Prostate gland (tissue), 2 donors: ENCODE results near the gene DNAJC8. TPM values are rescaled to one million over a fixed set of nuclear protein-coding genes. Genes with fewer than 3 reads are reported as not detected.

Experiments used
- DNase-seq: peaks from one replicate; pipeline ENCODE4 v3.0.0-alpha.2; 2019; ENCODE audit warnings: low spot score
- H3K27ac ChIP-seq, 2 donors: fragments of 200-600 bp; sonication (generic); 2 replicates each; pipeline ENCODE4 v1.5.1; 2017 to 2019
- H3K27me3 ChIP-seq: fragments of 200-600 bp; sonication (generic); replicated peaks from 2 replicates; pipeline ENCODE4 v1.5.1; 2019; ENCODE audit not compliant: insufficient read depth
- H3K36me3 ChIP-seq, 2 donors: fragments of 200-600 bp; sonication (generic); 1 replicate in 1 of 2; 2 replicates in 1 of 2; pipeline versions ENCODE4 v1.5.1 to v1.8.1; 2017 to 2019
- H3K4me1 ChIP-seq: fragments of 200-600 bp; sonication (generic); replicated peaks from 2 replicates; pipeline ENCODE4 v1.5.1; 2019
- H3K4me3 ChIP-seq, 2 donors: fragments of 200-600 bp; sonication (generic); 2 replicates each; pipeline ENCODE4 v1.5.1; 2017 to 2019
- H3K9me3 ChIP-seq: fragments of 200-600 bp; sonication (generic); 2 replicates; pipeline ENCODE4 v1.5.1; 2017
- CTCF ChIP-seq, 4 experiments: fragments of 200-600 bp in 2 of 4; fragments of 450-650 bp in 2 of 4; sonication (generic) in 2 of 4; IDR thresholded peaks; 1 replicate in 3 of 4; 2 replicates in 1 of 4; pipeline ENCODE4 v1.5.1; 2016 to 2019; ENCODE audit warnings: antibody characterized with exemption in 4 of 4, mild to moderate bottlenecking in 2 of 4, moderate library complexity in 2 of 4
- POLR2A ChIP-seq: fragments of 450-650 bp; IDR thresholded peaks from one replicate; pipeline ENCODE4 v1.6.1; 2016; ENCODE audit warnings: antibody characterized with exemption, mild to moderate bottlenecking
- POLR2AphosphoS5 ChIP-seq: sonication (generic); formaldehyde crosslinking; IDR thresholded peaks from one replicate; pipeline ENCODE4 v1.6.1; 2017; ENCODE audit warnings: antibody characterized with exemption
- WGBS: methylation state at CpG from one replicate; pipeline ENCODE4 v1.1.5; 2018; 5-methylcytosine and 5-hydroxymethylcytosine counted together
- intact Hi-C: fragments of 100-400 bp; cut with DNase I; formaldehyde crosslinking; loops from one replicate; pipeline ENCODE4 v1.14.2; 2022
- total RNA-seq, 2 donors: library from RNA; depleted of rRNA; stranded (reverse); fragments of >200 nt; gene quantifications; one replicate each; pipeline ENCODE4 v1.1.0, GENCODE V29; 2016

DNAJC8 gene
- total RNA-seq, 2 donors from 2014 or later: 43.7 to 60.3 TPM

- no peak overlapping the region for H3K4me3 ChIP-seq
- TF ChIP-seq CTCF (IDR thresholded peaks at IDR 0.05) (no peak), POLR2A (no peak), POLR2AphosphoS5 (no peak)
- H3K36me3 ChIP-seq: no peaks in the 10 kb centered on the region
- intact Hi-C loops: no loop called here
- H3K27ac ChIP-seq: no peak overlapping the region
- 67% methylated on average over 2 of the region's 2 CpGs for WGBS
- no peaks in the 10 kb centered on the region for H3K4me1 ChIP-seq
- H3K27me3 ChIP-seq: no peaks in the 10 kb centered on the region
- no peak for DNase-seq
- H3K9me3 ChIP-seq: no peaks in the 10 kb centered on the region
These were observed 62.7 kb downstream of the DNAJC8 start for GRCh38 chr1:28170001-28170596.

DNA sequence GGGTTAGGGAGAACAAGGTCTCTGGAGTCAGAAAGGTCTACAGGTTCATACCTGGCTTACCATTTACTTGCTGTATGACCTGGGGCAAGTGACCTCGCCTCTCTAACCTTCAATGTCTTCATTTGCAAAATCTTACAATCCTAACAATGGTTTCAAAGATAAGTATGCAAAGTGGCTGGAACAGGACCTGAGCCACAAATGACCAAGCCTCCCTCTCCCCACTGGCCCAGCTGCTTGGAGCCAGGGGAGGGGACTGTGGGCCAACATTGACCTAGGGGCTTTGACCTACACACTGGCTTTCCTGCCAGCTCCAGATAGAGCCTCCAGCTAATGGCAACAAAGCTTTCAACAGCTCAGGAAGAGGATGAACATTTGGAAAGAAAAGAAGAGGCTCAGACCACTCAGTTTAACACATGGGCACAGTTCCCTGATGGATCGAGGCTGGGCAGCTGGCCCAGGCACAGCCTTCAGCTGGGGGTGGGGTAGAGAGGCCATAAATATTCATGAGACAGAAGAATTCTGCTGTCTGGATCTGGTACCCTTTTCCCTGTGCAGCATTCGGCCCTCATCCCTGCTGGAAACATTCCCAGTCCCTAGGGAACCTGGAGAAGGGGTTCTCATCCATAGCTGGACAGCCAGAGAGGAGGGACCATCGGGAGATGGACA is 69.2 kb downstream of the DNAJC8 start:
- Histone ChIP-seq H3K9me3 (no peaks in the 10 kb centered on the region), H3K27ac (no peak overlapping the region), H3K27me3 (no peaks in the 10 kb centered on the region), H3K4me1 (no peaks in the 10 kb centered on the region), H3K4me3 (no peak overlapping the region), H3K36me3 (no peaks in the 10 kb centered on the region)
- intact Hi-C loops: no loop called here
- DNase-seq: no peak
- TF ChIP-seq POLR2AphosphoS5 (no peak), CTCF (IDR thresholded peaks at IDR 0.05) (no peak), POLR2A (no peak)
- WGBS: 35% methylated on average over 4 of the region's 4 CpGs

DNA sequence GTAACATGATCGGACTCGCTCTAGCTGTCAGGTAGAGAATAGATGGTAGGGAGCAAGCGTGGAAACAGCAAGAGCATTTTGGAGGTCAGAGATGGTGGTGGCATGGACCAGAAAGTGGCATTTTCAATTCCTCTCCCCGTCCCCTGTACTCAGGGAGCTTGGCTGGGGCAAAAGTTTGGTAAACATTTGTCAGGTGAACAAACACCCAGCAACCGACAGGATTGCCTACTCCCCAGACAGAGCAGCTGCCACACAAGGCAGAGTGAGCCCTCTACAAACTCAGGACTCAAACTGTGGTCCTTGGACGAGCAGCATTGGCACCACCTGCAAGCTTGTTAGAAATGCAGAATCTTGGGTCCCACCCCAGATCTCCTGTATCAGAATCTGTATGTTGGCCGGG is 70.7 kb downstream of the DNAJC8 start:
- Histone ChIP-seq H3K4me3 (no peak overlapping the region), H3K4me1 (no peaks in the 10 kb centered on the region), H3K27ac (no peak overlapping the region), H3K36me3 (no peaks in the 10 kb centered on the region), H3K9me3 (no peaks in the 10 kb centered on the region), H3K27me3 (no peaks in the 10 kb centered on the region)
- intact Hi-C loops: no loop called here
- TF ChIP-seq POLR2A (no peak), POLR2AphosphoS5 (no peak), CTCF (IDR thresholded peaks at IDR 0.05) (no peak)
- WGBS: 60% methylated on average over 7 of the region's 7 CpGs
- no peak for DNase-seq

- 46% methylated on average over 3 of the region's 3 CpGs for WGBS
- H3K4me3 ChIP-seq: no peak overlapping the region
- H3K36me3 ChIP-seq: no peaks in the 10 kb centered on the region
- intact Hi-C loops: no loop called here
- H3K27me3 ChIP-seq: no peaks in the 10 kb centered on the region
- TF ChIP-seq POLR2AphosphoS5 (no peak), CTCF (IDR thresholded peaks at IDR 0.05) (no peak), POLR2A (no peak)
- no peak overlapping the region for H3K27ac ChIP-seq
- H3K9me3 ChIP-seq: no peaks in the 10 kb centered on the region
- no peak for DNase-seq
- H3K4me1 ChIP-seq: no peaks in the 10 kb centered on the region
These were observed 71.1 kb downstream of the DNAJC8 start for GRCh38 chr1:28161751-28162150.

DNA sequence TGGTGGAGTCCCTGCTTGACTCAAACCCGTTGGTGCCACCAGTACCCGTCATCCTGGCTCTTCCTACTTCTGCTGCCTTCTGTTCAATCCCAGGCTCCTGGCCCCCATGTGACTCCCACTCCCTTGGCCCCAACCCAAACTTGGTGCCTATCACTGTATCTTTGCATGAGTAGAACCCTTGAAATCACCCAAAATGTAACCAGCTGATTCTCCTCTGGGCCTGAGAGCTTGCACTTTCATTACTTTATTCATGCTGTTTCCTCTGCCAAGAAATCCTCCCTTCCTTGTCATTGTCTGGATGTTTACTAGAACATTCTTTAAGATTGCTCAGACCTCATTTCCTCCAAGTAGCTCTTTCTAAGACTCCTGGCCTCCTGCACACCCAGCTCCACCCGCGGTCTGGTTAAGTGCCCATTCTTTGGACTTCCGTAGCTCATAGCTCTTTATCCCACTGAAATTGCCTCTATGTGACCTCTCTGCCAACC is 72.0 kb downstream of the DNAJC8 start:
- no peaks in the 10 kb centered on the region for H3K4me1 ChIP-seq
- H3K4me3 ChIP-seq: no peak overlapping the region
- no peak for TF ChIP-seq CTCF (IDR thresholded peaks at IDR 0.05)
- no peak for TF ChIP-seq POLR2AphosphoS5
- intact Hi-C loops: no loop called here
- no peaks in the 10 kb centered on the region for H3K9me3 ChIP-seq
- no peak overlapping the region for H3K27ac ChIP-seq
- no peak for DNase-seq
- no peaks in the 10 kb centered on the region for H3K36me3 ChIP-seq
- H3K27me3 ChIP-seq: no peaks in the 10 kb centered on the region
- 60% methylated on average over 5 of the region's 5 CpGs for WGBS
